PC-3 (cell line): ENCODE results near the gene PTPRE.

Source experiments
- EZH2 ChIP-seq: fragments of 300-600 bp; sonication (generic); IDR thresholded peaks from one replicate; pipeline ENCODE4 v1.6.1; 2017; ENCODE audit warnings: antibody characterized with exemption, mild to moderate bottlenecking, low read length; ENCODE audit not compliant: unreplicated experiment
- EZH2phosphoT487 ChIP-seq: fragments of 300-600 bp; sonication (generic); IDR thresholded peaks from 2 replicates; pipeline ENCODE4 v1.6.1; 2018; ENCODE audit warnings: mild to moderate bottlenecking, antibody characterized with exemption, low read length, borderline replicate concordance

DNA sequence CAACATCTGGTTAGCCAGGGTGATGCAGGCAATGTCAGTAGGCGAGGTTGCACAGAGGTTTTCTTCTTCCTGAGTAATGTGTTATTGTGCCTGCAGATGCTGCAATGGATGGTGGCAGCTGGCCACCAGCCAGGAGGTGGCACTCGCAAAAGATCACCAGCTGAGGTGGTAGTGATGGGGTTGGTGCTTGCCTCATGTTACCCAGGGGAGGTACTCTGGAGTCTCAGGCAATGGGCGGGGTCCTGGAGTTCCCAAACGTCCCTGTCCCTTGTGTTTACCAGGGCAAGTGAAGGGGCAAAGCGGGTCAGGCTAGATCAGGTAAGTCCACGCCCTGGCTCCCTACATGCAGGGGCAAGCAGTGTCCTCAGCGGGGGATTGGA lies 35.3 kb upstream of the PTPRE start:
- TF ChIP-seq EZH2: no peak
- TF ChIP-seq EZH2phosphoT487: no peak
